Astrocyte (in vitro differentiated cells and primary cell): ENCODE data around the gene HPGDS. TPM values are rescaled to one million over a fixed set of nuclear protein-coding genes. Genes with fewer than 3 reads are reported as not detected.

ENCODE experiments used
- DNase-seq: peaks from one replicate; pipeline ENCODE4 v3.0.0-alpha.2; 2010; ENCODE audit warnings: low read depth
- FAIRE-seq: peaks from 2 replicates; lab custom pipeline; 2011; peaks lifted over from hg19 to GRCh38; lab: Jason Lieb, UNC
- H2AFZ ChIP-seq: 2 replicates; pipeline ENCODE4 v1.6.0; 2012; ENCODE audit warnings: low read depth, low read length, inconsistent platforms
- H3K27ac ChIP-seq: 2 replicates; pipeline ENCODE4 v1.5.1; 2011; ENCODE audit warnings: low read depth, low read length, inconsistent platforms
- H3K27me3 ChIP-seq: 2 replicates; pipeline ENCODE4 v1.6.0; 2011; ENCODE audit warnings: low read length, inconsistent platforms; ENCODE audit not compliant: insufficient read depth
- H3K36me3 ChIP-seq: 2 replicates; pipeline ENCODE4 v1.5.1; 2011; ENCODE audit warnings: low read length, inconsistent platforms; ENCODE audit not compliant: insufficient read depth
- H3K4me1 ChIP-seq: 2 replicates; pipeline ENCODE4 v1.5.1; 2011; ENCODE audit warnings: low read length, inconsistent platforms; ENCODE audit not compliant: insufficient read depth
- H3K4me2 ChIP-seq: 2 replicates; pipeline ENCODE4 v1.6.0; 2012; ENCODE audit warnings: low read length, inconsistent platforms
- H3K4me3 ChIP-seq: 2 replicates; pipeline ENCODE4 v1.5.1; 2011; ENCODE audit warnings: low read depth, mild to moderate bottlenecking, low read length, inconsistent platforms; ENCODE audit not compliant: insufficient read depth
- H3K79me2 ChIP-seq: 2 replicates; pipeline ENCODE4 v1.6.0; 2012; ENCODE audit warnings: mild to moderate bottlenecking, low read length, inconsistent platforms; ENCODE audit not compliant: insufficient read depth
- H3K9ac ChIP-seq: 2 replicates; pipeline ENCODE4 v1.6.0; 2012; ENCODE audit warnings: mild to moderate bottlenecking, low read length, inconsistent platforms
- H3K9me3 ChIP-seq: 2 replicates; pipeline ENCODE4 v1.5.1; 2012; ENCODE audit warnings: low read depth, mild to moderate bottlenecking, low read length, inconsistent platforms; ENCODE audit not compliant: insufficient read depth
- H4K20me1 ChIP-seq: 2 replicates; pipeline ENCODE4 v1.6.0; 2012; ENCODE audit warnings: low read length, inconsistent platforms; ENCODE audit not compliant: insufficient read depth
- H3K27ac Mint-ChIP-seq: one replicate; pipeline ENCODE4 v1.8.0; 2021; ENCODE audit warnings: mild to moderate bottlenecking, mixed read lengths; ENCODE audit not compliant: unreplicated experiment
- H3K27me3 Mint-ChIP-seq: one replicate; pipeline ENCODE4 v1.8.0; 2021; ENCODE audit warnings: low read depth, mixed read lengths; ENCODE audit not compliant: unreplicated experiment
- H3K36me3 Mint-ChIP-seq: one replicate; pipeline ENCODE4 v1.8.0; 2021; ENCODE audit warnings: low read depth, mixed read lengths; ENCODE audit not compliant: unreplicated experiment
- H3K4me1 Mint-ChIP-seq: one replicate; pipeline ENCODE4 v1.8.0; 2021; ENCODE audit warnings: low read depth, mixed read lengths; ENCODE audit not compliant: unreplicated experiment
- H3K4me3 Mint-ChIP-seq: one replicate; pipeline ENCODE4 v1.8.0; 2021; ENCODE audit warnings: mild to moderate bottlenecking, moderate library complexity, mixed read lengths; ENCODE audit not compliant: unreplicated experiment
- H3K9me3 Mint-ChIP-seq: one replicate; pipeline ENCODE4 v1.8.0; 2021; ENCODE audit warnings: mild to moderate bottlenecking, mixed read lengths; ENCODE audit not compliant: unreplicated experiment
- CTCF ChIP-seq: IDR thresholded peaks from 2 replicates; pipeline ENCODE4 v1.5.1; 2011; ENCODE audit warnings: low read depth, mild to moderate bottlenecking, inconsistent platforms, low read length, moderate library complexity; ENCODE audit not compliant: insufficient read depth
- EZH2 ChIP-seq: IDR thresholded peaks from 2 replicates; pipeline ENCODE4 v1.6.1; 2012; ENCODE audit warnings: mild to moderate bottlenecking, low read length, inconsistent platforms; ENCODE audit not compliant: insufficient read depth
- total RNA-seq: library from RNA; stranded (reverse); gene quantifications from 2 replicates; pipeline ENCODE4 v1.2.1, GENCODE V29; 2021

The HPGDS gene
- total RNA-seq, 1 donor from 2014 or later = not detected

- no peak for DNase-seq
Measured at GRCh38 chr4:94305466-94306225, 37.0 kb downstream of the HPGDS start.

GRCh38 chr4:94304365-94304971 lies 38.2 kb downstream of the HPGDS start:
- Mint-ChIP-seq H3K4me1 (peaks cover 5% of the 10 kb centered on the region), H3K27me3 (no peaks in the 10 kb centered on the region), H3K36me3 (no peaks in the 10 kb centered on the region), H3K27ac (no peak overlapping the region), H3K4me3 (no peak overlapping the region), H3K9me3 (no peaks in the 10 kb centered on the region)
- Histone ChIP-seq H3K36me3 (no peaks in the 10 kb centered on the region), H3K4me1 (no peaks in the 10 kb centered on the region), H3K4me2 (no peak overlapping the region), H4K20me1 (no peaks in the 10 kb centered on the region), H3K9ac (no peak overlapping the region), H3K27me3 (no peaks in the 10 kb centered on the region), H3K4me3 (no peak overlapping the region), H3K27ac (no peak overlapping the region), H2AFZ (no peak overlapping the region), H3K79me2 (no peaks in the 10 kb centered on the region), H3K9me3 (no peaks in the 10 kb centered on the region)
- TF ChIP-seq CTCF (peak; percentile 58), EZH2 (no peak)
- peak; percentile 63 for FAIRE-seq
- DNase-seq = no peak

More at GRCh38 chr4:94305466-94306225, 37.0 kb downstream of the HPGDS start:
- H3K9me3 ChIP-seq = no peaks in the 10 kb centered on the region
- no peak overlapping the region for H2AFZ ChIP-seq
- H3K36me3 Mint-ChIP-seq = no peaks in the 10 kb centered on the region
- H3K4me3 Mint-ChIP-seq = no peak overlapping the region
- H3K27me3 Mint-ChIP-seq = no peaks in the 10 kb centered on the region
- H3K4me2 ChIP-seq = no peak overlapping the region
- H3K4me1 Mint-ChIP-seq = peaks cover 5% of the 10 kb centered on the region
- H3K79me2 ChIP-seq = no peaks in the 10 kb centered on the region
- no peaks in the 10 kb centered on the region for H4K20me1 ChIP-seq
- no peak for FAIRE-seq
- no peaks in the 10 kb centered on the region for H3K27me3 ChIP-seq
- H3K36me3 ChIP-seq = no peaks in the 10 kb centered on the region
- no peak overlapping the region for H3K27ac ChIP-seq
- H3K27ac Mint-ChIP-seq = no peak overlapping the region
- H3K9ac ChIP-seq = no peak overlapping the region
- H3K4me1 ChIP-seq = no peaks in the 10 kb centered on the region
- no peaks in the 10 kb centered on the region for H3K9me3 Mint-ChIP-seq
- TF ChIP-seq CTCF (no peak), EZH2 (no peak)
- no peak overlapping the region for H3K4me3 ChIP-seq

- FAIRE-seq = no peak
Measured at GRCh38 chr4:94302191-94302590, 40.4 kb downstream of the HPGDS start.

More at GRCh38 chr4:94302191-94302590, 40.4 kb downstream of the HPGDS start:
- no peak overlapping the region for H3K4me3 Mint-ChIP-seq
- no peak overlapping the region for H3K4me3 ChIP-seq
- H3K9me3 Mint-ChIP-seq = no peaks in the 10 kb centered on the region
- no peaks in the 10 kb centered on the region for H3K9me3 ChIP-seq
- TF ChIP-seq EZH2 = no peak
- no peak for TF ChIP-seq CTCF
- H3K79me2 ChIP-seq = no peaks in the 10 kb centered on the region
- no peak overlapping the region for H3K27ac ChIP-seq
- H3K4me1 ChIP-seq = no peaks in the 10 kb centered on the region
- H3K27ac Mint-ChIP-seq = no peak overlapping the region
- no peaks in the 10 kb centered on the region for H4K20me1 ChIP-seq
- H3K36me3 Mint-ChIP-seq = no peaks in the 10 kb centered on the region
- peaks cover 3% of the 10 kb centered on the region for H3K4me1 Mint-ChIP-seq
- H3K27me3 ChIP-seq = no peaks in the 10 kb centered on the region
- no peak overlapping the region for H3K4me2 ChIP-seq
- H3K27me3 Mint-ChIP-seq = no peaks in the 10 kb centered on the region
- no peak overlapping the region for H2AFZ ChIP-seq
- no peaks in the 10 kb centered on the region for H3K36me3 ChIP-seq
- DNase-seq = no peak
- H3K9ac ChIP-seq = no peak overlapping the region
